Neural cell (in vitro differentiated cells): ENCODE data around the gene HMOX2.

Experiments used
- EP300 ChIP-seq: fragments of 450-650 bp; conservative IDR thresholded peaks from 2 replicates; pipeline ENCODE4 v1.6.1; 2014; ENCODE audit warnings: antibody characterized with exemption, mild to moderate bottlenecking, moderate library complexity; ENCODE audit not compliant: poor library complexity, severe bottlenecking
- EZH2 ChIP-seq: fragments of 200-600, 300-800 bp; shearing (Covaris generic), sonication (generic); IDR thresholded peaks from 2 replicates; pipeline ENCODE4 v1.6.1; 2014; ENCODE audit warnings: antibody characterized with exemption, low read length, borderline replicate concordance, mild to moderate bottlenecking; ENCODE audit not compliant: insufficient read depth, poor library complexity, severe bottlenecking
- POLR2AphosphoS5 ChIP-seq: IDR thresholded peaks from 2 replicates; pipeline ENCODE4 v1.6.1; 2012
- RAD21 ChIP-seq: fragments of 450-650 bp; conservative IDR thresholded peaks from 2 replicates; pipeline ENCODE4 v1.6.1; 2014; ENCODE audit warnings: antibody characterized with exemption, mild to moderate bottlenecking, moderate library complexity
- TF ChIP-seq, protein P1 (sequence below): fragments of 450-650 bp; IDR thresholded peaks from 2 replicates; pipeline ENCODE4 v1.5.1; 2014; ENCODE audit warnings: antibody characterized with exemption, mild to moderate bottlenecking, moderate library complexity; ENCODE audit not compliant: poor library complexity, severe bottlenecking
- TF ChIP-seq, protein P2 (sequence below): IDR thresholded peaks from 2 replicates; pipeline ENCODE4 v1.6.1; 2012; ENCODE audit warnings: borderline replicate concordance

DNA sequence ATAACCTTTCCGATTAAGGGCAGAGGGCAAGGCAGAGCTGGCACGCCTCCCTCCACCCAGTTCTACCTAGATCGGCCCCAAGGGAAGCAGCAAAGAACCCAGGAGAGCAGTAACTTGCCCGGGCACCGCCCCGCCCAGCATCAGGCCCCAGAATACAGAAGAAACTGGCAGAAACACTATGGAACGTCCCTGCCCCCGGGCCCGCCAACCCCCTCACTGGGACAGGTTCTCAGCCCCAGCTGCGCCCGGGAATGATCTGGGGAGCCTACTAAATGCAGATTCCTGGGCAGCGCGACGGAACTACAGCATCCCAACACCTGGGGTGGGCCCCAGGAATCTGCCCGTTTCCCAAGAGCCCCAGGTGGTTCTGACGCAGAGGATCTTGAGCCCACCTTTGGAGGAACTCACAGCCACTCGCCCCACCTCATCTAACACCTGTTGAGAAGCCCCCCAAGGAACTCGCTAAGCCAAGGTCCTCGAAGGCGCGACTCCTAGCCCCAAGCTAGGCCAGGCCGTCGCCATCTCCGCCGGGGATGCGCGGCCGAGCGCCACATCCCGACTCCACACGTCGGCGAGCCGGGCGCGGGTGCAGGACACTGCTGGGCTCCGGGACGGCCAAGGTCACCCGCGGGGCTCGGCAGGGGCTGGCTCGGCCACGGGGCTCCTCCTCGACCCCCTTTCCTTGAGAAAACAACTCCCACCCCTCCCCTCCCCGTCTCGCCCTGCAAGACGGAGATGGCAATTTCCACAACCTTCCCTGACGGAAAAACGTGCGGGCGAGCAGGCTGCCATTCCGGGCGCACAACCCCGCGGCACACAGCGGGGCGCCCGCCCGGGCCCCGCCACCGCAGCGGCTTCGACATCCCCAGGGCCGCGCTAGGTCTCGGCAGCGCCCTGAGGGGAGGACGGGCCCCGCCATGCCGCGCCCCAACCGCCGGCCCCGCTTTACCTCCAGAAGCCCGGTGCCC is 61.5 kb downstream of the HMOX2 start:
- TF ChIP-seq, protein P1, sequence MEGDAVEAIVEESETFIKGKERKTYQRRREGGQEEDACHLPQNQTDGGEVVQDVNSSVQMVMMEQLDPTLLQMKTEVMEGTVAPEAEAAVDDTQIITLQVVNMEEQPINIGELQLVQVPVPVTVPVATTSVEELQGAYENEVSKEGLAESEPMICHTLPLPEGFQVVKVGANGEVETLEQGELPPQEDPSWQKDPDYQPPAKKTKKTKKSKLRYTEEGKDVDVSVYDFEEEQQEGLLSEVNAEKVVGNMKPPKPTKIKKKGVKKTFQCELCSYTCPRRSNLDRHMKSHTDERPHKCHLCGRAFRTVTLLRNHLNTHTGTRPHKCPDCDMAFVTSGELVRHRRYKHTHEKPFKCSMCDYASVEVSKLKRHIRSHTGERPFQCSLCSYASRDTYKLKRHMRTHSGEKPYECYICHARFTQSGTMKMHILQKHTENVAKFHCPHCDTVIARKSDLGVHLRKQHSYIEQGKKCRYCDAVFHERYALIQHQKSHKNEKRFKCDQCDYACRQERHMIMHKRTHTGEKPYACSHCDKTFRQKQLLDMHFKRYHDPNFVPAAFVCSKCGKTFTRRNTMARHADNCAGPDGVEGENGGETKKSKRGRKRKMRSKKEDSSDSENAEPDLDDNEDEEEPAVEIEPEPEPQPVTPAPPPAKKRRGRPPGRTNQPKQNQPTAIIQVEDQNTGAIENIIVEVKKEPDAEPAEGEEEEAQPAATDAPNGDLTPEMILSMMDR: no peak
- no peak for TF ChIP-seq EZH2
- no peak for TF ChIP-seq RAD21
- no peak for TF ChIP-seq EP300
- no peak for TF ChIP-seq POLR2AphosphoS5
- TF ChIP-seq, protein P2, sequence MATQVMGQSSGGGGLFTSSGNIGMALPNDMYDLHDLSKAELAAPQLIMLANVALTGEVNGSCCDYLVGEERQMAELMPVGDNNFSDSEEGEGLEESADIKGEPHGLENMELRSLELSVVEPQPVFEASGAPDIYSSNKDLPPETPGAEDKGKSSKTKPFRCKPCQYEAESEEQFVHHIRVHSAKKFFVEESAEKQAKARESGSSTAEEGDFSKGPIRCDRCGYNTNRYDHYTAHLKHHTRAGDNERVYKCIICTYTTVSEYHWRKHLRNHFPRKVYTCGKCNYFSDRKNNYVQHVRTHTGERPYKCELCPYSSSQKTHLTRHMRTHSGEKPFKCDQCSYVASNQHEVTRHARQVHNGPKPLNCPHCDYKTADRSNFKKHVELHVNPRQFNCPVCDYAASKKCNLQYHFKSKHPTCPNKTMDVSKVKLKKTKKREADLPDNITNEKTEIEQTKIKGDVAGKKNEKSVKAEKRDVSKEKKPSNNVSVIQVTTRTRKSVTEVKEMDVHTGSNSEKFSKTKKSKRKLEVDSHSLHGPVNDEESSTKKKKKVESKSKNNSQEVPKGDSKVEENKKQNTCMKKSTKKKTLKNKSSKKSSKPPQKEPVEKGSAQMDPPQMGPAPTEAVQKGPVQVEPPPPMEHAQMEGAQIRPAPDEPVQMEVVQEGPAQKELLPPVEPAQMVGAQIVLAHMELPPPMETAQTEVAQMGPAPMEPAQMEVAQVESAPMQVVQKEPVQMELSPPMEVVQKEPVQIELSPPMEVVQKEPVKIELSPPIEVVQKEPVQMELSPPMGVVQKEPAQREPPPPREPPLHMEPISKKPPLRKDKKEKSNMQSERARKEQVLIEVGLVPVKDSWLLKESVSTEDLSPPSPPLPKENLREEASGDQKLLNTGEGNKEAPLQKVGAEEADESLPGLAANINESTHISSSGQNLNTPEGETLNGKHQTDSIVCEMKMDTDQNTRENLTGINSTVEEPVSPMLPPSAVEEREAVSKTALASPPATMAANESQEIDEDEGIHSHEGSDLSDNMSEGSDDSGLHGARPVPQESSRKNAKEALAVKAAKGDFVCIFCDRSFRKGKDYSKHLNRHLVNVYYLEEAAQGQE: no peak
